Stomach (tissue), 4 donors: ENCODE measurements around the gene PALLD.

Source experiments
- CTCF ChIP-seq, 7 experiments: fragments of 450-650 bp in 4 of 7; fragments of 200-600 bp in 3 of 7; sonication (generic) in 3 of 7; IDR thresholded peaks; one replicate each; pipeline ENCODE4 v1.5.1; 2016 to 2019; ENCODE audit warnings: antibody characterized with exemption in 7 of 7, control low read depth in 2 of 7, mild to moderate bottlenecking in 1 of 7
- POLR2A ChIP-seq, 4 donors: fragments of 450-650 bp; IDR thresholded peaks; one replicate each; pipeline ENCODE4 v1.6.1; 2016; ENCODE audit warnings: antibody characterized with exemption in 4 of 4, control low read depth in 2 of 4, mild to moderate bottlenecking in 1 of 4, moderate library complexity in 1 of 4

- TF ChIP-seq CTCF (IDR thresholded peaks at IDR 0.05), result peak in 1 of 7 experiments; percentile 14
- no peak for TF ChIP-seq POLR2A (IDR thresholded peaks at IDR 0.05)
These were observed 336.1 kb downstream of the PALLD start for GRCh38 chr4:168832763-168833575.
